HG03135 (cell line): Measurements from ENCODE around the gene MED28.
"Not testable (repeated sequence)": the region's sequence is repeated elsewhere in the genome, so short reads cannot be mapped to it uniquely, and the experiment has no call there.

ENCODE experiments used
- ATAC-seq: cut with Tn5 transposase; IDR thresholded peaks from one replicate; pipeline ENCODE4 v1.9.1; 2021; ENCODE audit warnings: mild to moderate bottlenecking, moderate library complexity; ENCODE audit not compliant: unreplicated experiment

The MED28 gene

GRCh38 chr4:17616283-17616682 is 1.8 kb downstream of the MED28 start:
- no peak for ATAC-seq

DNA sequence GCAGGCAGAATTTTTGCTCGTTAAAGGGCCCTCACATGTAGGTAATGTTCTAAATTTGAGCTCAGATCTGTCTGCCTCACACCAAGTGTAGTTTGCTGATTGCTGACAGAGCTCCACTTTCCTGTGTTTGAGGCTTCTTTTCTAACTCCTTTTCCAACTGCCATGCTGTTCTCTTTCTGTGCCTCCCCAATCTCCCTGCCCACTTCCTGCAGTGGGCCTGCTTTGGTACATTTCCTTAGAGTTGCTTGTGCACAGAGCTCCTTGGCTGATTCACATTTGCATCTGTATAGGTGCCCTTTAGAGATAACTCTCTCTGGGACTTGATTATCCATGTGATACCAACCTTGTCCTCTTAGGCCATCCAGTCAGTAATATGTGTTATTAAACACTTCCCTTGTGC is 4.5 kb downstream of the MED28 start:
- no peak for ATAC-seq

DNA sequence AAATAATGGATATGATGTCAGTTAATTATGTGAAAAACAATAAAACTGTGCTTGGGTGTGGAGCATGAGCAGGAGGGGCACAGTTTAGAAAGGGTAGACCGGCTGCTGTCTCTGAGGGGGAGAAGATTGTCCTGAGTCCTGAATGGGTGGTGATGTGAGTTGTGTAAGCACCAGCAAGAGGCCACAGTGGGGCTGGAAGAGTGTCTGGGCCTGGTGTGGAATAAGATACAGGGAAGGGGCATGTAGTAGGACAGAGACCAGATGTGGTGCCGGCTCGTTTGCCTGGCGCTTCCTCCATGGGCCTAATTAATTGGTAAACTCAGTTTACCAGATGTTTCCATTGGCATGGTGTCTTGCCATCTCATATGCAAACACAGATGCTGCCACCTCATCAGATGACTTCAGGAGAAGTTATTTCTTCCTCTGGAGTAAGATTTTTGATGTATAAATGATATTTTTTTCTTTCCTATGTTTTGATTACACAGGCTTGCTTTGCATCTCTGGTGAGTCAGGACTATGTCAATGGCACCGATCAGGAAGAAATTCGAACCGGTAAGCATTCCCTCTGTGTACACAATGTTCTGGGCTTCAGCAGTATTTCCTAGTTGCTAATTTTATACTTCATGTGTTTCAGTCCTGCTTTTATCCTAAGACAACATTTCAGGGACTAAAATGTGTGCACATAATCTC is 5.1 kb downstream of the MED28 start:
- ATAC-seq, result no peak

GRCh38 chr4:17623451-17624001 is 9.1 kb downstream of the MED28 start:
- ATAC-seq, result no peak

GRCh38 chr4:17624821-17625220 is 10.4 kb downstream of the MED28 start:
- no peak for ATAC-seq

- ATAC-seq, result no peak
Measured at GRCh38 chr4:17630228-17630627, 15.8 kb downstream of the MED28 start.

- no peak for ATAC-seq
Measured at GRCh38 chr4:17633600-17633999, 19.2 kb downstream of the MED28 start.

- no peak for ATAC-seq
Measured at GRCh38 chr4:17635056-17635455, 20.6 kb downstream of the MED28 start.

DNA sequence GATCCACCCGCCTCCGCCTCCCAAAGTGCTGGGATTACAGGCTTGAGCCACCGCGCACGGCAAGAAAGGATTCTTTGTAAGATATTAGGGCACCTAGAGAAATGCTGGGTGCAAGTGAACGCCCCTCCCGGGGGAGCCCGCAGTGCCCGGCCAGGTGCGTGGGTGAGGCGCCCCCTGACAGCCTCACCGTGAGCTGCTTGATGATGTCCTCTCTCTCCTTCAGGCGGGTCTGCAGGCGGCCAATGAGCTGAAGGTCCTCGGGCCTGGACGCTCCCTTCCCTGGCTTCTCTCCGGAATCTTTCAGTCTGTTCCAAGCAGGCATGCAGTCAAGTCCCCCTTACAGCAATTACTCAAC is 21.9 kb downstream of the MED28 start:
- ATAC-seq, result peak; percentile 21

- ATAC-seq, result peak; percentile 91
Measured at GRCh38 chr4:17636696-17637622, 22.5 kb downstream of the MED28 start.

- no peak for ATAC-seq
Measured at GRCh38 chr4:17639136-17639535, 24.7 kb downstream of the MED28 start.

- no peak for ATAC-seq
Measured at GRCh38 chr4:17642398-17642783, 27.9 kb downstream of the MED28 start.

GRCh38 chr4:17646693-17647092 is 32.3 kb downstream of the MED28 start:
- no peak for ATAC-seq

- ATAC-seq, result no peak
Measured at GRCh38 chr4:17647176-17647806, 32.9 kb downstream of the MED28 start.

GRCh38 chr4:17647927-17648326 is 33.5 kb downstream of the MED28 start:
- no peak for ATAC-seq

GRCh38 chr4:17650406-17650805 is 36.0 kb downstream of the MED28 start:
- ATAC-seq, result no peak

- ATAC-seq, result no peak
Measured at GRCh38 chr4:17654701-17655100, 40.3 kb downstream of the MED28 start.

GRCh38 chr4:17657090-17657489 is 42.6 kb downstream of the MED28 start:
- no peak for ATAC-seq

GRCh38 chr4:17657849-17658248 is 43.4 kb downstream of the MED28 start:
- ATAC-seq, result no peak

DNA sequence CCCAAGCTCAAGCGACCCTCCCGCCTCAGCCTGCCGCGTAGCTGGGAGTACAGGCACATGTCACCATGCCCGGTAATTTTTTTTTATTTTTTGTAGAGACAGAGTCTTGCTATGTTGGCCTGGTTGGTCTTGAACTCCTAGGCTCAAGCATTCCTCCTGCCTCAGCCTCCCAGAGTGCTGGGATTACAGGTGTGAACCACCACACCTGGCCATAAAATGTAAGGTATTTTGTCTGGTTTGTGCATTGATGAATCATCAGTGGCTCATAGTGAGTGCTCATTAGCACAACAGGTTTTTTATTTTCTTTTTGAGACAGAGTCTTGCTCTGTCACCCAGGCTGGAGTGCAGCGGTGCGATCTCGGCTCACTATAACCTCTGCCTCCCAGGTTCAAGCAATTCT is 44.8 kb downstream of the MED28 start:
- not testable (repeated sequence) for ATAC-seq

DNA sequence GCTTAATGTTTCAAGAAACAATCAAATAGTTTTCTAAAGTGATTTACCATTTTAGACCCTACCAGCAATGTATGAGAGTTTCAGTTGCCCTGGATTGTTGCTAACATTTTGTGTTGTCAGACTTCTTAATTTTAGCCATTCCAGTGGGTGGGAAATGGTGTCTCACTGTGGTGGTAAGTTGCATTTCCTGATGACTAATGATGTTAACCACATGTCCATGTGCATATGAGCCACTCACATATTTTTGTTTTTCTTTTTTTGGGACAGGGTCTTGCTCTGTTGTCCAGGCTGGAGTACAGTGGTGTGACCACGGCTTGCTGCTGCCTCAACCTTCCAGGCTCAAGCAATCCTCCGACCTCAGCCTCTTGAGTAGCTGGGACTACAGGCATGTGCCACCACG is 48.3 kb downstream of the MED28 start:
- ATAC-seq, result no peak

GRCh38 chr4:17664755-17665154 is 50.3 kb downstream of the MED28 start:
- peak; percentile 96 for ATAC-seq
